K562 (cell line): ENCODE measurements around the gene CALML3. TPM values are rescaled to one million over a fixed set of nuclear protein-coding genes. Genes with fewer than 3 reads are reported as not detected.

Experiments used
- ATAC-seq: fragments of 200-7000 bp; cut with Tn5 transposase; 3 replicates; pipeline ENCODE4 v1.9.1; 2020; ENCODE audit warnings: moderate library complexity
- BruUV-seq: library from RNA; stranded (reverse); fragments of 400-500 nt; replicated peaks from 2 replicates; lab custom pipeline; 2021; lab: Mats Ljungman, UMichigan
- CTCF ChIA-PET: fragments of 300-600 bp; formaldehyde crosslinking; extraction: SDS; loops from one replicate; lab custom pipeline; 2021; ENCODE audit warnings: low intra/inter-chr PET ratio; lab: Yijun Ruan, JAX
- POLR2A ChIA-PET: fragments of 300-600, 350-650 bp; sonication (Branson Sonifier 250); formaldehyde crosslinking; extraction: SDS; loops from one replicate; lab custom pipeline; 2021; ENCODE audit warnings: antibody characterized with exemption, inconsistent platforms; lab: Yijun Ruan, JAX
- DNase-seq, 4 experiments: peaks; one replicate each; pipeline versions ENCODE4 v3.0.0 to v3.0.0-alpha.2; 2011 to 2018; ENCODE audit warnings: low spot score in 3 of 4, mixed read lengths in 3 of 4; ENCODE audit errors: extremely low read depth in 1 of 4
- FAIRE-seq: peaks from 2 replicates; lab custom pipeline; 2011; peaks lifted over from hg19 to GRCh38; lab: Jason Lieb, UNC
- H2AFZ ChIP-seq: 2 replicates; pipeline ENCODE4 v1.6.0; 2011; ENCODE audit warnings: low read depth, low read length, control low read depth, inconsistent platforms
- H3K27ac ChIP-seq: fragments of 200-600 bp; 3 replicates; pipeline ENCODE4 v1.8.0; 2011; ENCODE audit warnings: low read depth, mild to moderate bottlenecking, control low read depth, inconsistent platforms, low read length, moderate library complexity, mixed read lengths; ENCODE audit errors: extremely low read depth
- H3K27me3 ChIP-seq, 2 experiments: fragments of 300-600 bp in 1 of 2; 2 replicates in 1 of 2; 3 replicates in 1 of 2; pipeline versions ENCODE4 v1.6.0 to v1.8.0; 2011; ENCODE audit warnings: inconsistent platforms in 2 of 2, low read length in 2 of 2, mild to moderate bottlenecking in 1 of 2, mixed read lengths in 1 of 2, moderate library complexity in 1 of 2; ENCODE audit not compliant: control insufficient read depth in 2 of 2, insufficient read depth in 2 of 2
- H3K36me3 ChIP-seq: fragments of 300-600 bp; 3 replicates; pipeline ENCODE4 v1.8.0; 2011; ENCODE audit warnings: mild to moderate bottlenecking, low read length, inconsistent platforms; ENCODE audit not compliant: control insufficient read depth, insufficient read depth
- H3K4me1 ChIP-seq, 2 experiments: fragments of 200-600 bp in 1 of 2; replicated peaks in 1 of 2; 2 replicates in 1 of 2; 3 replicates in 1 of 2; pipeline versions ENCODE4 v1.5.1 to v1.8.0; 2011; ENCODE audit warnings: inconsistent platforms in 2 of 2, low read length in 2 of 2, mild to moderate bottlenecking in 1 of 2, mixed read lengths in 1 of 2, moderate library complexity in 1 of 2; ENCODE audit not compliant: control insufficient read depth in 2 of 2, insufficient read depth in 2 of 2
- H3K4me2 ChIP-seq: 2 replicates; pipeline ENCODE4 v1.6.1; 2011; ENCODE audit warnings: low read length, control low read depth, inconsistent platforms, mixed read lengths; ENCODE audit not compliant: insufficient read depth
- H3K4me3 ChIP-seq: fragments of 200-600 bp; sonication (generic), shearing (Covaris generic); 2 replicates; pipeline ENCODE4 v1.5.1; 2016; ENCODE audit warnings: control low read depth, inconsistent platforms
- H3K79me2 ChIP-seq: fragments of 200-600 bp; 3 replicates; pipeline ENCODE4 v1.8.0; 2011; ENCODE audit warnings: low read length, inconsistent platforms; ENCODE audit not compliant: control insufficient read depth, insufficient read depth
- H3K9ac ChIP-seq, 2 experiments: 2 replicates each; pipeline versions ENCODE4 v1.6.0 to v1.6.1; 2011; ENCODE audit warnings: low read depth in 2 of 2, low read length in 2 of 2, control low read depth in 1 of 2, inconsistent platforms in 1 of 2, mild to moderate bottlenecking in 1 of 2, mixed read lengths in 1 of 2; ENCODE audit not compliant: insufficient read depth in 1 of 2
- H3K9me1 ChIP-seq: one replicate; pipeline ENCODE4 v1.6.0; 2011; ENCODE audit warnings: inconsistent platforms, mild to moderate bottlenecking, low read length, moderate library complexity; ENCODE audit not compliant: control insufficient read depth, insufficient read depth
- H3K9me3 ChIP-seq: replicated peaks from 2 replicates; pipeline ENCODE4 v1.5.1; 2011; ENCODE audit warnings: low read depth, low read length, inconsistent platforms; ENCODE audit not compliant: control insufficient read depth, insufficient read depth
- H4K20me1 ChIP-seq: replicated peaks from 2 replicates; pipeline ENCODE4 v1.6.1; 2011; ENCODE audit warnings: low read length, inconsistent platforms, mixed read lengths; ENCODE audit not compliant: control insufficient read depth, insufficient read depth
- ATF3 ChIP-seq, 2 experiments: fragments of 450-650 bp in 1 of 2; sonication (generic) in 1 of 2; formaldehyde crosslinking in 1 of 2; IDR thresholded peaks in 1 of 2; conservative IDR thresholded peaks in 1 of 2; 2 replicates each; pipeline versions ENCODE4 v1.6.1 to v1.8.1; 2016 to 2023; ENCODE audit warnings: mild to moderate bottlenecking in 2 of 2, moderate library complexity in 2 of 2, inconsistent platforms in 1 of 2, missing genetic modification reagents in 1 of 2
- EP300 ChIP-seq: IDR thresholded peaks from 2 replicates; pipeline ENCODE4 v1.6.1; 2012; ENCODE audit warnings: low read length, improper control_type of control experiment
- MAX ChIP-seq: sonication (generic); formaldehyde crosslinking; IDR thresholded peaks from 2 replicates; pipeline ENCODE4 v1.9.0; 2022; ENCODE audit warnings: mild to moderate bottlenecking, missing genetic modification reagents
- RAD51 ChIP-seq: fragments of 450-650 bp; IDR thresholded peaks from 2 replicates; pipeline ENCODE4 v1.7.1; 2016; ENCODE audit warnings: low read depth, mild to moderate bottlenecking, borderline replicate concordance
- SRSF9 ChIP-seq: fragments of 200-400 bp; formaldehyde crosslinking; IDR thresholded peaks from 2 replicates; pipeline ENCODE4 v1.6.1; 2017; ENCODE audit warnings: low read depth, low read length, borderline replicate concordance
- USF1 ChIP-seq: sonication (generic); formaldehyde crosslinking; IDR thresholded peaks from 2 replicates; pipeline ENCODE4 v1.9.0; 2022; ENCODE audit warnings: mild to moderate bottlenecking, missing genetic modification reagents
- ZBTB7A ChIP-seq: IDR thresholded peaks from 2 replicates; pipeline ENCODE4 v1.6.1; 2011; ENCODE audit warnings: low read depth, mild to moderate bottlenecking, low read length, moderate library complexity, borderline replicate concordance; ENCODE audit not compliant: control insufficient read depth
- ZEB2 ChIP-seq: fragments of 450-650 bp; IDR thresholded peaks from 2 replicates; pipeline ENCODE4 v1.6.1; 2016
- ZNF212 ChIP-seq: fragments of 450-650 bp; formaldehyde crosslinking; IDR thresholded peaks from 2 replicates; pipeline ENCODE4 v1.4.0; 2020; ENCODE audit warnings: mild to moderate bottlenecking
- WGBS: fragments of 100-300 bp; shearing (Covaris generic); methylation state at CpG from one replicate; pipeline ENCODE4 v1.1.6; 2016; ENCODE audit warnings: low coverage, mixed read lengths; ENCODE audit not compliant: insufficient coverage; ENCODE audit errors: missing lambda C conversion rate; 5-methylcytosine and 5-hydroxymethylcytosine counted together
- in situ Hi-C: fragments of 300-500 bp; cut with MboI; formaldehyde crosslinking; loops from 4 replicates; pipeline ENCODE4 v1.15.0; 2018; ENCODE audit warnings: inconsistent platforms, mixed read lengths
- intact Hi-C: fragments of 100-400 bp; cut with micrococcal nuclease; formaldehyde crosslinking; loops from 2 replicates; pipeline ENCODE4 v1.14.2; 2022
- polyA plus RNA-seq, 8 experiments: library from polyadenylated mRNA; depleted of rRNA in 4 of 8; stranded (reverse) in 5 of 8; unstranded in 3 of 8; fragments of >200 nt; fragmentation: Nextera tagmentation in 2 of 8; fragmentation: Illumina TruSeq in 1 of 8; extraction: Ambion mirVana in 2 of 8; extraction: Trizol in 1 of 8; gene quantifications; 2 replicates each; pipeline versions ENCODE4 v1.2.1 to v1.2.3, GENCODE V29; 2011 to 2014; ENCODE audit warnings: inconsistent platforms in 1 of 8, missing spikeins in 1 of 8
- total RNA-seq, 7 experiments: library from RNA; depleted of rRNA in 6 of 7; stranded (reverse); fragments of >200 nt in 6 of 7; fragmentation: Illumina TruSeq in 2 of 7; extraction: Trizol in 2 of 7; gene quantifications; 2 replicates each; pipeline versions ENCODE4 v1.2.1 to v1.2.3, GENCODE V29; 2011 to 2021; ENCODE audit warnings: low replicate concordance in 1 of 7
- TF ChIP-seq, protein P1 (sequence below): sonication (generic); formaldehyde crosslinking; IDR thresholded peaks from 2 replicates; pipeline ENCODE4 v1.8.1; 2023; ENCODE audit warnings: mild to moderate bottlenecking, missing genetic modification reagents

The CALML3 gene
- total and polyA plus RNA-seq, 9 of the 15 experiments (the other 6 are each of a cell fraction or from before 2014, with no cell fraction given), result not detected

- H3K27me3 ChIP-seq, result no peaks in the 10 kb centered on the region
- intact Hi-C loops (no loop called here), in situ Hi-C loops (no loop called here)
- no peaks in the 10 kb centered on the region for H3K9me3 ChIP-seq
- H3K9ac ChIP-seq, result peak overlapping the region in 1 of 2 experiments; percentile 77; a peak in 1 of 4 replicates
- FAIRE-seq, result no peak
- no peak for DNase-seq
- ATAC-seq, result no peak; the same call in 2 of the 3 replicates
- H3K27ac ChIP-seq, result no peak overlapping the region
- ChIA-PET POLR2A (no interaction called here), CTCF (no interaction called here)
- H2AFZ ChIP-seq, result no peak overlapping the region
- H4K20me1 ChIP-seq, result no peaks in the 10 kb centered on the region
- TF ChIP-seq ZEB2, result no peak
- no peak for TF ChIP-seq RAD51
- TF ChIP-seq EP300, result no peak
- peak; percentile 32; the same call in 1 of the 2 replicates for TF ChIP-seq MAX (CRISPR knock-in tag)
- no peak for TF ChIP-seq SRSF9
- no peaks in the 10 kb centered on the region for H3K36me3 ChIP-seq
- H3K9me1 ChIP-seq, result no peaks in the 10 kb centered on the region
- no TSS peak for BruUV-seq
- H3K4me3 ChIP-seq, result no peak overlapping the region
- 46% methylated on average over 9 of the region's 9 CpGs for WGBS
- no peak overlapping the region for H3K4me2 ChIP-seq
- H3K79me2 ChIP-seq, result no peaks in the 10 kb centered on the region
- H3K4me1 ChIP-seq, result peaks cover 0 to 28% of the 10 kb centered on the region in 2 experiments; a peak in 2 of 5 replicates
These were observed 50.4 kb downstream of the CALML3 start for GRCh38 chr10:5575144-5575481.

DNA sequence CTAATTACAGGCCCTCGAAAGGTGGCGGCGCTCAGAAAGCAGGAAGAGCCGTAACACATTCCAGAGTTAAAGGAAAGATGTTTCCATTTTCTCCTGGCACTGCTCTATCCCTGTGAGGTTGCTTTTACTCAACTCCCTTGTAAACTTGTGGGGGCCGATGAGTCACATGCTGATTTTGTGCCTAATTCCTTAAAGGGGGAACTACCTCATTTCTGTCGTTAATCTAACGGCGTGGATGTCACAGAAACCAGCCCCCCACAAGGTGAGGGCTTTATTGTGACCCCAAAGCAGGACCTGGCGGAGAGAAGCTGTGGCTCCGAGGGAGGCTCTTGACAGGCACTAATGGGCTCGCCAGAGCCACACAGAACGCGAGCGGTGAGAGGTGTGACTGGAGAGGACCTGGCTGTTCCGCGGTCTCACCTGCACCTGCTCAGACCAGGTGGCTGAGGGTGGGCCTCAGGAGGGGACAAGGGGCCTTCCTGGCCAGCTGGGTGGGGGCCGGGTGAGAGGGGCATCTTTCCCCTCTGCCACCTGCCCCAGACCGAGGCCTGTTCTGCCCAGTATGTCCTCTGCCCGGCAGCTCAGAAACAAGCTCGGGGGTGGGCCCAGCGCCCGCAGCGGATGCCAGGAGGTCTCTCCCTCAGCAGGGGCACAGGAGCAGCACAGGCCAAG, 50.9 kb downstream of the CALML3 start:
- no peaks in the 10 kb centered on the region for H3K36me3 ChIP-seq
- 0 out of 4 replicates have a peak overlapping the region, but pooled peaks of 1 of the 2 experiments have one; percentile 37 for H3K9ac ChIP-seq
- 82% methylated on average over 23 of the region's 23 CpGs for WGBS
- in situ Hi-C loops, result no loop called here
- H4K20me1 ChIP-seq, result no peaks in the 10 kb centered on the region
- H3K4me2 ChIP-seq, result no peak overlapping the region
- CTCF ChIA-PET, result no interaction called here
- no peak overlapping the region for H3K4me3 ChIP-seq
- ATAC-seq (no peak), DNase-seq (no peak), FAIRE-seq (no peak)
- BruUV-seq, result no TSS peak
- intact Hi-C loops, result no loop called here
- H3K79me2 ChIP-seq, result no peaks in the 10 kb centered on the region
- no peak overlapping the region for H2AFZ ChIP-seq
- POLR2A ChIA-PET, result no interaction called here
- no peaks in the 10 kb centered on the region for H3K9me1 ChIP-seq
- H3K9me3 ChIP-seq, result no peaks in the 10 kb centered on the region
- peaks cover 0 to 24% of the 10 kb centered on the region in 2 experiments; a peak in 2 of 5 replicates for H3K4me1 ChIP-seq
- no peak overlapping the region for H3K27ac ChIP-seq
- H3K27me3 ChIP-seq, result no peaks in the 10 kb centered on the region
- TF ChIP-seq ZNF212 (no peak), ATF3 (IDR thresholded peaks at IDR 0.05) (0 out of 2 replicates have a peak, but pooled peaks have one; percentile 19), ATF3 (CRISPR knock-in tag; conservative IDR thresholded peaks at IDR 0.05) (no peak), ZBTB7A (0 out of 2 replicates have a peak, but pooled peaks have one; percentile 9), USF1 (CRISPR knock-in tag) (0 out of 2 replicates have a peak, but pooled peaks have one; percentile 11)
- TF ChIP-seq, protein P1, sequence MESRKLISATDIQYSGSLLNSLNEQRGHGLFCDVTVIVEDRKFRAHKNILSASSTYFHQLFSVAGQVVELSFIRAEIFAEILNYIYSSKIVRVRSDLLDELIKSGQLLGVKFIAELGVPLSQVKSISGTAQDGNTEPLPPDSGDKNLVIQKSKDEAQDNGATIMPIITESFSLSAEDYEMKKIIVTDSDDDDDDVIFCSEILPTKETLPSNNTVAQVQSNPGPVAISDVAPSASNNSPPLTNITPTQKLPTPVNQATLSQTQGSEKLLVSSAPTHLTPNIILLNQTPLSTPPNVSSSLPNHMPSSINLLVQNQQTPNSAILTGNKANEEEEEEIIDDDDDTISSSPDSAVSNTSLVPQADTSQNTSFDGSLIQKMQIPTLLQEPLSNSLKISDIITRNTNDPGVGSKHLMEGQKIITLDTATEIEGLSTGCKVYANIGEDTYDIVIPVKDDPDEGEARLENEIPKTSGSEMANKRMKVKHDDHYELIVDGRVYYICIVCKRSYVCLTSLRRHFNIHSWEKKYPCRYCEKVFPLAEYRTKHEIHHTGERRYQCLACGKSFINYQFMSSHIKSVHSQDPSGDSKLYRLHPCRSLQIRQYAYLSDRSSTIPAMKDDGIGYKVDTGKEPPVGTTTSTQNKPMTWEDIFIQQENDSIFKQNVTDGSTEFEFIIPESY (CRISPR knock-in tag), result no peak
